ENCODE results near the gene PLXNA2.

DNA sequence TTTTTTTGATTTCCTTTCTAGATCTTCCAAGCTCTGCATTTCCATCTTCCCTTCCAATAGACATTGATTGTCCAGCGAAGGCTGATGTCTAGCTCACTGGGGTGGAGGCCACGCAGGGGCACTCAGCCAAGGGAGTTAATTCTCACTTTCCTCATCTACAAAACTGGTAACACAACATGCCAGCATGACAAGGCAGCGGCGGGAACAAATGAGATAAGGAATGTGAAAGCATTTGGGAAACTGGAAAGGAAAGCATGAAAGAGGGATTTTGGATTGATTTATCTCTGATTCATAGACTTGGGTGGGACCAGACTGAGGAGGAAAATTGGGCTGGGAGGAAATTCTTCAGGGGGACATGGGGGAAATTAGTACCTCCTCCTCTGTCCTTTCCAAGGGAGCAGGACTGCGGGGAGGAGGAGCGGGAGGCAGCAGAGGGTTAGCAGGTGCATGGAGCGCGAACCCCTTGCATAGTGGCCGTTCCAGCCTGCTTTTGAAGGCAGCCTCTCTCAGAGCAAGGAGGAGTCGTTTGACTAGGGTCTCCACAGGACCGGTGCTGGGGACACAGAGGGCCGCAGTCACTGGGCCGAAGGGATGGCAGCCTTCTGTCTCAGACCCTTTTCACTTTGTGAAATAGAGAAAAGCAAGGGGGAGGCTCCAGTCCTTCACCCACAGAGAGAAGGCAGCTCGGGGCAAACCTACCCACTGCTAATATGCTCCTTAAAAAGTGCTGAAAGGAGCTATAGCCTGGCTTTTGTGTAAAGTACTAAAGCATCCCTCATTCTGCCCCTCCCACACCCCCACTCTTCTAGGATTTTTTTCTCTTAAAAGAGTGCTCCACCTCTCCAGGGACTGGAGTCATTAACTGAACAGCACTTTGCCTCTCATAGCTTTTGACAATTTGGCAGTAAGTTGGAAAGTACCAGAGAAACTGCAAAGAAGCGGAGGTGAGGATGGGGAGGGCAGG lies 89.2 kb downstream of the PLXNA2 start:
- TF ChIP-seq POLR2A (IDR thresholded peaks at IDR 0.05; ENCODE audit: low read depth, low read length): no peak
- TF ChIP-seq POLR2AphosphoS5 (IDR thresholded peaks at IDR 0.05; ENCODE audit: low read depth, low read length): no peak
- no peak for TF ChIP-seq TAF1 (IDR thresholded peaks at IDR 0.05; ENCODE audit: borderline replicate concordance, low read depth, low read length)

Measured in GM12892 (cell line).